Glutamatergic neuron (in vitro differentiated cells): ENCODE data around the gene PTPRG. TPM values are rescaled to one million over a fixed set of nuclear protein-coding genes. Genes with fewer than 3 reads are reported as not detected.

Experiments used
- DNase-seq: peaks from one replicate; pipeline ENCODE4 v3.0.0; 2022
- H3K27ac Mint-ChIP-seq: one replicate; pipeline ENCODE4 v1.8.0; 2020; ENCODE audit warnings: mild to moderate bottlenecking, mixed read lengths, inconsistent platforms; ENCODE audit not compliant: unreplicated experiment
- H3K27me3 Mint-ChIP-seq: one replicate; pipeline ENCODE4 v1.8.0; 2020; ENCODE audit warnings: mild to moderate bottlenecking, moderate library complexity, mixed read lengths, inconsistent platforms; ENCODE audit not compliant: unreplicated experiment
- H3K36me3 Mint-ChIP-seq: one replicate; pipeline ENCODE4 v1.8.0; 2020; ENCODE audit warnings: mild to moderate bottlenecking, mixed read lengths, inconsistent platforms; ENCODE audit not compliant: unreplicated experiment
- H3K4me1 Mint-ChIP-seq: one replicate; pipeline ENCODE4 v1.8.0; 2020; ENCODE audit warnings: mild to moderate bottlenecking, low read depth, mixed read lengths, inconsistent platforms; ENCODE audit not compliant: unreplicated experiment
- H3K4me3 Mint-ChIP-seq: one replicate; pipeline ENCODE4 v1.8.0; 2020; ENCODE audit warnings: mild to moderate bottlenecking, mixed read lengths, inconsistent platforms; ENCODE audit not compliant: unreplicated experiment
- H3K9me3 Mint-ChIP-seq: one replicate; pipeline ENCODE4 v1.8.0; 2020; ENCODE audit warnings: mild to moderate bottlenecking, moderate library complexity, mixed read lengths, inconsistent platforms; ENCODE audit not compliant: unreplicated experiment
- CTCF ChIP-seq: fragments of 200-600 bp; sonication (generic); IDR thresholded peaks from one replicate; pipeline ENCODE4 v1.5.0; 2021; ENCODE audit not compliant: partially characterized antibody, unreplicated experiment
- total RNA-seq: library from RNA; stranded (reverse); fragmentation: NEBNext Ultra II Directional; extraction: Animal tissue kit (Norgen Biotek cat#: 25700); gene quantifications from one replicate; pipeline ENCODE4 v1.2.1, GENCODE V29; 2021; ENCODE audit not compliant: unreplicated experiment

PTPRG gene
- total RNA-seq, 1 donor from 2014 or later, result 52.1 TPM

GRCh38 chr3:61618871-61619270 is 57.5 kb downstream of the PTPRG start:
- H3K4me3 Mint-ChIP-seq, result no peak overlapping the region

DNA sequence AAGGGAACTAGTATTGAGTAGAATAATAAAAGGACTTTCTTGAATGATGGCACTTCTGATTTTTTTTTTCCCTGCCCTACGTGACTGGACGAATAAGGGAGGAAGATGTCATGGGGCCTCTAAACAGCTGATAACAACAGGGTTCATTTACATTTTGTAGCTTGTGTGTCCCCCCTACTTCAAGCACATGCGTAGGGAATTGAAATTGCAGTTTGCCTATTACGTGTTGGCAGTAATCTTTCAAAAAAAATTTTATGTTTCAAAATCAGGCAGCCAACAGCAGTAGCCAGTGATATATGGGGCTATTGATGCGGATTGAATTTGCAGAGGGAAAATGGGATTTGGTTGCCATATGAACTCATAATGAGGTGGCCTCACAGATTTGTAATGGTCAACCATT is 58.7 kb downstream of the PTPRG start:
- no peaks in the 10 kb centered on the region for H3K9me3 Mint-ChIP-seq

More at GRCh38 chr3:61618871-61619270, 57.5 kb downstream of the PTPRG start:
- no peak for TF ChIP-seq CTCF
- DNase-seq, result no peak
- Mint-ChIP-seq H3K9me3 (no peaks in the 10 kb centered on the region), H3K4me1 (peaks cover 5% of the 10 kb centered on the region), H3K36me3 (no peaks in the 10 kb centered on the region), H3K27ac (no peak overlapping the region), H3K27me3 (no peaks in the 10 kb centered on the region)

GRCh38 chr3:61624300-61624699 is 62.9 kb downstream of the PTPRG start:
- Mint-ChIP-seq H3K36me3 (no peaks in the 10 kb centered on the region), H3K27ac (no peak overlapping the region)

More for the DNA sequence above, 58.7 kb downstream of the PTPRG start:
- no peak for TF ChIP-seq CTCF
- no peak for DNase-seq
- Mint-ChIP-seq H3K36me3 (no peaks in the 10 kb centered on the region), H3K27me3 (no peaks in the 10 kb centered on the region), H3K27ac (no peak overlapping the region), H3K4me3 (no peak overlapping the region), H3K4me1 (peaks cover 5% of the 10 kb centered on the region)

GRCh38 chr3:61625429-61625828 is 64.1 kb downstream of the PTPRG start:
- no peak for TF ChIP-seq CTCF
- Mint-ChIP-seq H3K4me1 (no peaks in the 10 kb centered on the region), H3K36me3 (no peaks in the 10 kb centered on the region), H3K27me3 (no peaks in the 10 kb centered on the region), H3K4me3 (no peak overlapping the region), H3K9me3 (no peaks in the 10 kb centered on the region), H3K27ac (no peak overlapping the region)
- no peak for DNase-seq

More at GRCh38 chr3:61624300-61624699, 62.9 kb downstream of the PTPRG start:
- no peak for DNase-seq
- Mint-ChIP-seq H3K4me1 (peaks cover 5% of the 10 kb centered on the region), H3K27me3 (no peaks in the 10 kb centered on the region), H3K4me3 (no peak overlapping the region), H3K9me3 (no peaks in the 10 kb centered on the region)
- TF ChIP-seq CTCF, result no peak

DNA sequence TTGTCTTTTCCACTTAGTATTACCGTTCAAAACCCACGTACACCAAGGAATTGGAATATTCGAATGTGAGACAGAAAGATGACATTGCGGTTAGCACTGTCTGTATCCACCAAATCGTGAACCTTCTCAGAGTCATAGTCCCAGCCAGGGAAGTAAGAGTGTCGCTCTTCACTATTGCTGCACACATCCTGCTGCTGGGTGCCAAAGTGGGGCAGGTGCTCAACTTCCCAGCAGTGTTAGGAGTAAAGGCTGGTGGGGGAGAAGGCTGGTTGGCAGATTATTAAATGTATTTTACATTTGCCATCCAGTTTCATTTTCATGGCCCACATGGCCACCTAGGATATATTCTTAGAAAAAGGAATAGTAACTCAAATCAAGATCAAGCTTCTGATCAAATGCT is 65.1 kb downstream of the PTPRG start:
- Mint-ChIP-seq H3K4me3 (no peak overlapping the region), H3K36me3 (no peaks in the 10 kb centered on the region), H3K27me3 (no peaks in the 10 kb centered on the region), H3K9me3 (no peaks in the 10 kb centered on the region), H3K27ac (no peak overlapping the region), H3K4me1 (no peaks in the 10 kb centered on the region)
- DNase-seq, result no peak
- TF ChIP-seq CTCF, result no peak
